ENCODE measurements around the gene ATP2A3.

Gene ATP2A3

GRCh38 chr17:3907483-3908216, 56.6 kb downstream of the ATP2A3 start:
- no peak for DNase-seq

- DNase-seq = no peak
Observed at GRCh38 chr17:3906881-3907280, 57.4 kb downstream of the ATP2A3 start.

DNA sequence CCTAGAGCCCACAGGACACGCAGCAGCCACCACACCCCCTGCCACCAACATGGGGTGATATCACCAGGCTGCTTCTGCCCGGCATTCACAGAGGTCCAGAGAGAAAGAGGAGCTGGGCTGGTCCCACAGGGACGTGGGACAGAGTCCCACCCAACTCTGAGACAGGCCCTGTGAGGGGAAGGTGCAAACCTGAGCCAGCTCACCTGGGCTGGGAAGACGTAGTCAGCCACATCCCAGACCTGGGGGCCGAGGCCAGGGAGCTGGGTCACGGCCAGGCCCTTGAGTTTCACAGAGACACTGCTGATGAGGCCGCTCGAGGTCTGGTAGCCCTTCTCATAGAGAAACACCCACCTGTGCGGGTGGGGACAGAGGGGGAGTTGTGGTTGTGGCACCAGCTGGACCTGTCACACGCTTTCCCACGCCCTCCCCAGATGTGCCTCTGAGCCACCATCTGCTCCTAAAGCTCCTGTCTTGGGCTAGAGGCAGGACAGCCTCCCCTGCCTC, 59.2 kb downstream of the ATP2A3 start:
- no peak for DNase-seq

DNA sequence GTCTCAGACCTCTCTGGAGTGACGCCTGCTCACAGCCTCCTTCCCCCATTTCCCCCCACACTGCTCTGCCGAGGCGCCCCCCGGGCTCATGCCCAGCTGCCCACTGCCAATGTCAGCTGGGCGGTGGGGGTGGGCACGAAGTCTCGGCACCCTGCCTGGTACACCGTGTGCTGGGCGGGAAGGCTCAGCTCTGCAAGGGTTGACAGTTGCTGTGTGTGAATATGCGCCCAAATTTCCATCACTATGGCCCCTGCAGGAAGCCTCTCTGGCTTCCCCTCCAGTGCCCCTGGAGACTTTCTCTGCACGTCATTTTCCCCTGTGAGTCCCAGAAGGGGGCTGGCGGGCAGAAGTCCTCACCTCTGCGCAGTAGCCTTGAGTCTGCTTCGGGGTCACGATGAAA, 59.7 kb downstream of the ATP2A3 start:
- no peak for DNase-seq

- DNase-seq = no peak
Observed at GRCh38 chr17:3903881-3904290, 60.4 kb downstream of the ATP2A3 start.

DNA sequence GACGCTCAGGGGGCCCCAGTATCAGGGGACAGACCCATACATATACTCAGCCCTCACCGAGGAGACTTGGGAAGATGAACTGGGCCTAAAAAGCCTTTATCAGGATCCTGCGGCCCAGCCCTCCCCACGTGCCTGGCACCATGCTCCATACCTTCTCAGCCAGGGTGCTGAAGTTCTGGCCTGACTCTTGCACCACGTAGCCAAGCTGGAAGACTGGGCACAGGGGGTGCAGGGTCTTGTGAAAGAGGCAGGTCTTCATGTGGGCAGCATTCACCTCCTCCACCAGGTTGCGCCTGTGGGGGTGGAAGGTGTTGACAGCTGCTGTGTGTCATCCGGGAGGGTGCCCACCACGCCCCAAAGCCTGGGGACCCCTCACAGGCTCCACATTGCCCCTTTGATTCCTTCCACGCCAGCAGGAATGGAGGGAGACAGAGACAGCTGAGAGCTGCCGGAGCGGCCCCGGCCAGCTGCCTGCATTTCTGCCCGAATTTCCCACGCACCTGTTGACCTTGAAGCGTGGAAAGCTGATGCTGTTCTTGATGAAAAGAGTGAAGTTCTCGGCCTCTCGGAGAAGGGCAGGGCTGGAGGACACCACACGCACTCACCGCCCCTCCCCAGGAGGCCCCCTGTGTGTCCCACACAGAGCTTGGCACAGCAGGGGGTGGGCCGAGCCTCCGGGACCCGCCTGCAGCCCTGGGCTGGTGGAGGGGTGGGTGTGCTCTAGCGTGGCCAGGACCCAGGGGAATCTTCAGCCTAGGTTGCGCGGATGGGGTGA, 61.0 kb downstream of the ATP2A3 start:
- no peak for DNase-seq

DNA sequence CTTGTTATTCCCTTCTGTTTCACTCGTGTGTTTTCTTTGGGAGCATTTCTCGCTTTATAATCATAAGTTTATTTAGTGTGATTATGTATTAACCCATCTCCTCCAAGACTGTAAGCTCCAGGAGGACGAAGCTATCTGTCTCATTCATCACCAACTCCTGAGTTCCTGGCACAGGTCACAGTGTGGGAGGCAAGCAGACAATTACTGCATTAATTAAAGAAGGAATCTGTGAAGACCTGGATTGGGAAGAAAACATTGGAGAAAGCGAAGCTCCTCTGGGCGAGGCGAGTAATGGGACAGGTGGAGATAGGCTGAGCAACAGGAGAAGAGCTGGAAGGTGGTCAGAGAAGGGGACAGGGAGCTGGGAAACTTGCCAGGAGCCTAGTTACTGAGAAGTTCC, 63.6 kb downstream of the ATP2A3 start:
- DNase-seq = no peak

- DNase-seq = no peak
Observed at GRCh38 chr17:3897731-3898130, 66.5 kb downstream of the ATP2A3 start.

DNA sequence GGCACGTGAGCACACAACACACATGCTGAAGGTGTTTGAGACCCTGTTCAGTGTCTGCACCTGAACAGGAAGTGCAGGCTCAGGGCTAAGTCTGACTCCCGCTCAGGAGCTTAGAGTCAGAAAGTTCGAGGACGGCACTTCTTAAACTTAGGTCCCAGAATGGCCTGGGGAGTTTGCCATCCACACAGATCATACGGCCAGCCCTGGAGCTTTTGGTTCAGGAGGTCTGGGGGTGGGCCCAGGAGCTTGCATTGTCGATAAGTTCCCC, 67.3 kb downstream of the ATP2A3 start:
- DNase-seq = no peak

DNA sequence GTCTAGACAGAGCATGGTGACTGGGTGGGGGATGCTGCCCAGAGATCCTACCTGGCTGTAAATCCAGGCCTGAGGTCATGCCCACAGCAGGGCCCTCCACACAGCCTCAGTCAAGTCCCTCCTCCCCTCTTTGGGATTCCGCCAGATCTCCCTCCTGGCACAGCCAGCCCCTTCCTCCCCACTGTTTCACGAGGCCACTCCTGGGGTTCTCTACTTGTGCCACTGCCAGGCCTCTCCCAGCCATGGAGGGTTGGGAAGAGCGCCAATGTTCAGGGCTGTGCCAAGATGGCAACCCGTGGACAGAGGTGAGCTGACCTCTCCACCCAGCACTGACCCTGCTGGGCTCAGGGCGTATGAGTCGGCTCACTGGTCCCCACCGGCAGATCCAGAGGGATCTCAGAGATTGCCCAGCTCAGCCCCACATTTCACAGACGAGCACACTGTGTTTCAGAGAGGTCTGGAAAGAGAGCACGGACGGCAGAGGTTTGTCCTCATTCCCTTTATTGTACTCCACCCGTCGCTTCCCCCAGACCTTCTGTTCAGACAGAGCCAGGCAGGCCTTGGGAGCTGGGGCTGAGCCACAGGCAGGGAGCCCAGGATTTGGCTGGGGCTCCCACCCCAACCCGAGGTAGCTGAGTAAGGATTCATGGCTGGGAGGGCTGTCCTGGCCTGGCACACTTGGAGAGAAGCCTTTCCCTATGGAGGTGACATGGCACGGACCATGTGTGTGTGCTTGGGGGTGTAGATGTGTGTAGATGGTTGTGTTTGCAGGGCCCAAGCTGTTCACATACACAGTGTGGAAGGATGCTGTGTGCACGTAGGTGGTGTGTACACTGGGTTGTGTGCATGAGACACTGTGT, 67.9 kb downstream of the ATP2A3 start:
- DNase-seq = no peak

DNA sequence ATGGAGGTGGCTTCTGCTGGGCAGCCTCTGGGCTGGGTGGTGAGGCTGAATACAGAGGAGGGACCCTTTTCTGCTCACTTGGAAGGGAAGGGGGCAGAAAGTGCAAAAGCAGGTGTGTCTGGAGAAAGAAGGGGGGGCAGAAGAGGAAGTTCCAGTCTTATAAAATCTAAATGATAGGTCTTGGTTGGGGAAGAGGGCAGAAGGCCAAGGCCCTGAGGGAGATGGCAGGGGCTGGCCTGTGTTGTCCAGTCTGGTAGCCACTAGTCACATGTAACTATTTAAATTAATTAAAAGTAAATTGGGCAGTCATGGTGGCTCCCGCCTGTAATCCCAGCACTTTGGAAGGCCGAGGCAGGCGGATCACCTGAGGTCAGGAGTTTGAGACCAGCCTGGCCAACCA, 68.9 kb downstream of the ATP2A3 start:
- no peak for DNase-seq

GRCh38 chr17:3894911-3895343, 69.3 kb downstream of the ATP2A3 start:
- no peak for DNase-seq

GRCh38 chr17:3894188-3894587, 70.0 kb downstream of the ATP2A3 start:
- no peak for DNase-seq

DNA sequence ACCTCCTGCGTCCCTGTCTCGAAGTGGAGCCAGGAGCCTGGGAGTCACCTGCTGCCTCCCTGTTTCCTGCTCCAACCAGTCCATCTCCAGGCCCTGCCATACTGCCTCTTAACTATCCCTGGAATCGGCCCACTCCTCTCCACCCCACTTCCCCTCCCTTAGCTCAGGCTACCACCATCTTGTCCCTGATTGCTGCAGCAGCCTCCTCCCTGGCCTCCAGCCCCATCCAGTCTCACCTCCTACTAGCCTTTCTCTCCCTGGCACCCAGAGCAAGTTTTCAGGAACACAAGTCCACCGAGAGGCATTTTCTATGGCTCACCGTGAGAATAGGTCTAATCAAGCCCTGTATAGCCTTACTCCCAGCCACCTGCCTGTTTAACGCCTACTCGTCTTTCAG, 70.5 kb downstream of the ATP2A3 start:
- DNase-seq = no peak

DNA sequence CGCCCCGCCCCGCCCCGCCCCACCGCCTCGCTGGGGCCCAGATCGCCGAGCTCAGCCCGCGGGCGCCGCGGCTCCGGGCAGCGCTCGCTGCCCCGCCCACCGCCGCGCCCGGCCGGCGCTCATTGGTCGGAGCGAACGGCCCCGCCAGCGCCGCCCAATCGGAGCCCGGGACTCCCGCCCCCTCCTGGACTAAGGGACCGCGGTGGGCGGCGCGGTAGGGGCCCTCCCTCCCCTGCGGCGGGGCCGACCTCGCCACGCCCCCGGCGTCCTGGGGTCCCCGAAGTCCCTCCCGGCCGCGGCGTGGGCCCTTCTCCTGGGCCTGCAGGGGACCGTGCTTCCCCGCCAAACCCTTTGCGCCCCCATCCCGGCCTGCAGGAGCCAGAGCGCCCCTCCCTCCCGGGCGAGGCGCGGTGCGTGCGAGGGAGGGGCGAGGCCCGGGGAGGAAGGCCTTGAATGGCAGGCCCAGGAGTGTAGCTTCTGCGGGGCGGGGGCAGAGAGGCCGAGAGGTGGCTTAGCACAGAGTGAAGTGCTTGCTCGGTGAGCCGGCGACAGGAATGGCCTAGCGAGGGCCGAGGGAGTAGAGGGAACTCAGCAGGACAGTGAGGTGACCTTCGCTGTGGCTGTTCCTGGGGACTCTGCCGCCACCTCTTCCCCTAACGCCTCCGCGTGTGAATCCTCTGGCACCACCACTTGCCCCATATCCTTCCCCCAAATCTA, 71.1 kb downstream of the ATP2A3 start, which contains the start of gene CAMKK1:
CAMKK1 (minus strand) TSS at position 51 of the 717 bp plus-strand sequence. CDS start 7,366 bp downstream, outside the sequence.
- DNase-seq = peak; percentile 83

- DNase-seq = peak; percentile 77
Observed at GRCh38 chr17:3892095-3892998, 71.9 kb downstream of the ATP2A3 start.

GRCh38 chr17:3891626-3892094, 72.6 kb downstream of the ATP2A3 start:
- no peak for DNase-seq

DNA sequence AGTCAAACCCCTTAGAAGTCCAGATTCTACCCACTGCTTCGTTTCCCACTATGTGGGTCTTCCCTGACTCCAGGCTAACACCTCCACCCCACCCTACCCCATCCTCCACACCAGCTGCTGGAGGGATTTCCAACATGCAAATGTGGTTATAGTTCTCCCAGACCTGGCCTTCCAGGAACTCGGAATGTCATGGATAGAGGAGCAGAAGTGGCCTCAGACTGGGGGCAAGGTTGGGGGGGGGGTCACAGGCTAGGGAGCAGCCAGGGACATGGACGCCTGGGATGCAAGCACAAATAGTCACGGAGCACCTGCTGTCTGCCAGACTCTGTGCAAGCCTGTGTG, 73.4 kb downstream of the ATP2A3 start:
- no peak for DNase-seq

GRCh38 chr17:3890082-3890877, 74.0 kb downstream of the ATP2A3 start:
- DNase-seq = no peak

- DNase-seq = no peak
Observed at GRCh38 chr17:3889325-3890012, 74.8 kb downstream of the ATP2A3 start.
